SK-N-MC (cell line): Measurements from ENCODE around the gene RAB24.

Source experiments
- EZH2 ChIP-seq: fragments of 200-600 bp; sonication (generic); IDR thresholded peaks from one replicate; pipeline ENCODE4 v1.6.1; 2017; ENCODE audit warnings: antibody characterized with exemption
- FOXP2 ChIP-seq: optimal IDR thresholded peaks from 2 replicates; pipeline ENCODE3; 2011; ENCODE audit warnings: mild to moderate bottlenecking, moderate library complexity; ENCODE audit not compliant: insufficient read depth; ENCODE audit errors: extremely low read length, control extremely low read depth
- POLR2AphosphoS5 ChIP-seq: IDR thresholded peaks from 2 replicates; pipeline ENCODE4 v1.6.1; 2012; ENCODE audit warnings: mild to moderate bottlenecking, low read depth, low read length, borderline replicate concordance

DNA sequence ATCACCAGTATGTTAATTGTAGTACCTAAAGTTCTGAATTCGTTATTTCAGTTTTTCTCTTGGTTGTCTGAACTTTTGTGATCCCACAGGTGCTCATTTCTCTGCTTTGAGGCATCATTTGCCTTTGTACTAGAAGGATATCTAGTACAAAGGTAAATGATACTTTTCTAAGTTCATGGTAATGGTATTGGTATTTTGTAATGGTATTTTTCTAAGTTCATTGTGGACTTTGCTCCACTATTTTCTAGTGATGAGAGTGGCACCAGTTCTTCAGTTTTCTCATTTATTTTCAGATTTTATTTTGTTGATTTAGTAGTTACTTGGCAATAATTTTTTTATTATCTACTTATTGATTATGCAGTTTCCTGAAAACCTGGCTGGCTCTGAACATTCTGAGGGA lies 42.0 kb downstream of the RAB24 start:
- TF ChIP-seq EZH2 (no peak), POLR2AphosphoS5 (no peak), FOXP2 (no peak)
